ENCODE data around the gene SDHA.
"Not testable (repeated sequence)": the region's sequence is repeated elsewhere in the genome, so short reads cannot be mapped to it uniquely, and the experiment has no call there.

DNA sequence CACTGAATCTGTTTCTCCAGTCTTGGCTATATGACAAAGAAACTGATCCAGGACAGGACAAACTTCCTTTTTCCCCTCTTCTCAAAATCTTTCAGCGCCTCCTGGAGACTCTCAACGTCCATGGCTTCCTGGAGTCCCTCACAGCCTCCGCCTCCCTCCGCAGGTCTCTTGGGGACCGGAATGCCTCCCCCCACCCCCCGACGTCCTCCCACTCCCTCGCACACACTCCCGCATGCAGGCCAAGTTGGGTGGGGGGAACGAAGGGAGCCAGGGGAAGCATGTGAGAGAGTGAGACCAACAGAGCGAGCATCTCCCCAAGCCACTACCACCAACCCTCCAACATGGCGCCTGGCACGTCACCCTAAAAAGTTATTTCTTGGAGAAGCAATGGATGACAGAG is 72.1 kb downstream of the SDHA start:
- not testable (repeated sequence) for TF ChIP-seq CTCF, POLR2A (IDR thresholded peaks at IDR 0.05)
